H1 (cell line): Measurements from ENCODE around the gene MATR3.

ENCODE experiments used
- CBX5 ChIP-seq: fragments of 300-800, 300-1000 bp; sonication (generic); IDR thresholded peaks from 2 replicates; pipeline ENCODE4 v1.7.1; 2016; ENCODE audit warnings: antibody characterized with exemption, low read length, low read depth
- CHD1 ChIP-seq: IDR thresholded peaks from 2 replicates; pipeline ENCODE4 v1.6.1; 2012; ENCODE audit warnings: low read depth, low read length, improper control_type of control experiment
- CTBP2 ChIP-seq: IDR thresholded peaks from 2 replicates; pipeline ENCODE4 v1.7.0; 2011; ENCODE audit warnings: borderline replicate concordance, mild to moderate bottlenecking, moderate library complexity, mixed read lengths, low read length; ENCODE audit not compliant: insufficient read depth, insufficient read length
- EP300 ChIP-seq, 2 experiments: IDR thresholded peaks; 1 replicate in 1 of 2; 2 replicates in 1 of 2; pipeline ENCODE4 v1.6.1; 2011 to 2012; ENCODE audit warnings: low read depth in 2 of 2, low read length in 2 of 2, mild to moderate bottlenecking in 2 of 2, borderline replicate concordance in 1 of 2, inconsistent platforms in 1 of 2, moderate library complexity in 1 of 2
- EZH2 ChIP-seq: fragments of 200-600 bp; sonication (generic); IDR thresholded peaks from 2 replicates; pipeline ENCODE4 v1.7.1; 2012; ENCODE audit warnings: low read depth, mild to moderate bottlenecking, moderate library complexity, low read length, inconsistent platforms; ENCODE audit not compliant: severe bottlenecking
- JUN ChIP-seq: IDR thresholded peaks from 2 replicates; pipeline ENCODE4 v1.6.1; 2011; ENCODE audit warnings: low read depth, mild to moderate bottlenecking, improper control_type of control experiment, low read length
- POLR2A ChIP-seq, 2 experiments: IDR thresholded peaks; 1 replicate in 1 of 2; 2 replicates in 1 of 2; pipeline ENCODE4 v1.6.1; 2011; ENCODE audit warnings: low read depth in 2 of 2, low read length in 2 of 2, mild to moderate bottlenecking in 2 of 2; ENCODE audit errors: control extremely low read depth in 1 of 2
- SIN3A ChIP-seq, 2 experiments: IDR thresholded peaks in 1 of 2; conservative IDR thresholded peaks in 1 of 2; 2 replicates each; pipeline ENCODE4 v1.6.1; 2011 to 2012; ENCODE audit warnings: low read length in 2 of 2, improper control_type of control experiment in 1 of 2, low read depth in 1 of 2, mild to moderate bottlenecking in 1 of 2
- SP1 ChIP-seq: IDR thresholded peaks from 2 replicates; pipeline ENCODE4 v1.6.1; 2011; ENCODE audit warnings: low read depth, low read length
- SP2 ChIP-seq: IDR thresholded peaks from 2 replicates; pipeline ENCODE4 v1.6.1; 2012; ENCODE audit warnings: mild to moderate bottlenecking, low read length, inconsistent platforms
- TBP ChIP-seq: IDR thresholded peaks from 2 replicates; pipeline ENCODE4 v1.6.1; 2011; ENCODE audit warnings: low read depth, low read length, improper control_type of control experiment
- YY1 ChIP-seq: IDR thresholded peaks from 2 replicates; pipeline ENCODE4 v1.6.1; 2011; ENCODE audit warnings: low read depth, mild to moderate bottlenecking, low read length
- TF ChIP-seq, protein P1 (sequence below), 3 experiments: IDR thresholded peaks; 1 replicate in 2 of 3; 2 replicates in 1 of 3; pipeline versions ENCODE4 v1.5.1 to v1.6.1; 2011; ENCODE audit warnings: low read length in 3 of 3, mild to moderate bottlenecking in 3 of 3, inconsistent platforms in 2 of 3, low read depth in 1 of 3, moderate library complexity in 1 of 3; ENCODE audit not compliant: insufficient read depth in 1 of 3; ENCODE audit errors: control extremely low read depth in 1 of 3
- TF ChIP-seq, protein P2 (sequence below): IDR thresholded peaks from 2 replicates; pipeline ENCODE4 v1.6.1; 2012; ENCODE audit warnings: inconsistent platforms

DNA sequence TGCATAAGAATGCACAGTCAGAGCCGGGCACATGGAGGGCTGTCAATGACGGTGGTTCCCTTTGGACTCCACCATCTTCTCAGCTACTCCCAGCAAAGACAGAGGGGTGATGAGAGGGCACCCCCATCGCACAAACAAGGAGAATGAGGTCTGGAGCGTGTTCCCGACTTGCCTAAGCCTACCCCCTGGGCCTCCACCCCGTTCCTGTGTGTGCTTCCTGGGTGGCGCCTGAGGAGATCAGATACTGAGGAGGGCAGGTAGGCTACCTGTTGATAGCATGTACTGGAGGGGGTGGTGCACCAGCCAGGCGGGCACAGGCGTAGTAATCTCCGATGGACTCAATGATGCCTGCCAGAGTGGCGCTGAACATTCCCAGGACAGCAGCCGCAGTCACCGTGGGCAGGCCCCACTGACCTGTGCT, 85.4 kb downstream of the MATR3 start:
- TF ChIP-seq CBX5: no peak
- no peak for TF ChIP-seq JUN
- TF ChIP-seq, protein P1, sequence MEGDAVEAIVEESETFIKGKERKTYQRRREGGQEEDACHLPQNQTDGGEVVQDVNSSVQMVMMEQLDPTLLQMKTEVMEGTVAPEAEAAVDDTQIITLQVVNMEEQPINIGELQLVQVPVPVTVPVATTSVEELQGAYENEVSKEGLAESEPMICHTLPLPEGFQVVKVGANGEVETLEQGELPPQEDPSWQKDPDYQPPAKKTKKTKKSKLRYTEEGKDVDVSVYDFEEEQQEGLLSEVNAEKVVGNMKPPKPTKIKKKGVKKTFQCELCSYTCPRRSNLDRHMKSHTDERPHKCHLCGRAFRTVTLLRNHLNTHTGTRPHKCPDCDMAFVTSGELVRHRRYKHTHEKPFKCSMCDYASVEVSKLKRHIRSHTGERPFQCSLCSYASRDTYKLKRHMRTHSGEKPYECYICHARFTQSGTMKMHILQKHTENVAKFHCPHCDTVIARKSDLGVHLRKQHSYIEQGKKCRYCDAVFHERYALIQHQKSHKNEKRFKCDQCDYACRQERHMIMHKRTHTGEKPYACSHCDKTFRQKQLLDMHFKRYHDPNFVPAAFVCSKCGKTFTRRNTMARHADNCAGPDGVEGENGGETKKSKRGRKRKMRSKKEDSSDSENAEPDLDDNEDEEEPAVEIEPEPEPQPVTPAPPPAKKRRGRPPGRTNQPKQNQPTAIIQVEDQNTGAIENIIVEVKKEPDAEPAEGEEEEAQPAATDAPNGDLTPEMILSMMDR (IDR thresholded peaks at IDR 0.05; ENCODE audit: control extremely low read depth in 1 of 3, insufficient read depth in 1 of 3, low read depth in 1 of 3, low read length in 3 of 3): no peak
- TF ChIP-seq POLR2A (IDR thresholded peaks at IDR 0.05; ENCODE audit: control extremely low read depth in 1 of 2, low read depth in 2 of 2, low read length in 2 of 2): no peak
- TF ChIP-seq SIN3A (conservative IDR thresholded peaks at IDR 0.05 in 1 of 2, IDR thresholded peaks at IDR 0.05 in 1 of 2; ENCODE audit: low read depth in 1 of 2, low read length in 2 of 2): no peak
- TF ChIP-seq YY1: no peak
- TF ChIP-seq SP2: no peak
- no peak for TF ChIP-seq TBP
- TF ChIP-seq CTBP2: no peak
- TF ChIP-seq EZH2: no peak
- no peak for TF ChIP-seq SP1
- no peak for TF ChIP-seq EP300 (IDR thresholded peaks at IDR 0.05; ENCODE audit: borderline replicate concordance in 1 of 2, low read depth in 2 of 2, low read length in 2 of 2)
- TF ChIP-seq, protein P2, sequence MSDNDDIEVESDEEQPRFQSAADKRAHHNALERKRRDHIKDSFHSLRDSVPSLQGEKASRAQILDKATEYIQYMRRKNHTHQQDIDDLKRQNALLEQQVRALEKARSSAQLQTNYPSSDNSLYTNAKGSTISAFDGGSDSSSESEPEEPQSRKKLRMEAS: no peak
- no peak for TF ChIP-seq CHD1
